H9 (cell line): ENCODE data around the gene SEZ6. TPM values are rescaled to one million over a fixed set of nuclear protein-coding genes. Genes with fewer than 3 reads are reported as not detected.

Source experiments
- DNase-seq: peaks from one replicate; pipeline ENCODE4 v3.0.0-alpha.2; 2017
- H2AFZ ChIP-seq: one replicate; pipeline ENCODE4 v1.6.1; 2013; ENCODE audit warnings: mild to moderate bottlenecking, low read length, control low read depth, moderate library complexity
- H2AK5ac ChIP-seq: 2 replicates; pipeline ENCODE4 v1.6.1; 2013; ENCODE audit warnings: low read length, control low read depth, mixed read lengths; ENCODE audit not compliant: insufficient read length
- H2BK120ac ChIP-seq: one replicate; pipeline ENCODE4 v1.6.1; 2013; ENCODE audit warnings: low read depth, mild to moderate bottlenecking, low read length, control low read depth, inconsistent platforms; ENCODE audit not compliant: poor library complexity, severe bottlenecking
- H2BK12ac ChIP-seq: 2 replicates; pipeline ENCODE4 v1.6.1; 2013; ENCODE audit warnings: low read length, control low read depth, mixed read lengths, low read depth; ENCODE audit not compliant: insufficient read length
- H2BK15ac ChIP-seq: 2 replicates; pipeline ENCODE4 v1.6.1; 2013; ENCODE audit warnings: low read depth, low read length, control low read depth
- H2BK20ac ChIP-seq: one replicate; pipeline ENCODE4 v1.6.1; 2013; ENCODE audit warnings: low read depth, mild to moderate bottlenecking, low read length, control low read depth, inconsistent platforms; ENCODE audit not compliant: poor library complexity, severe bottlenecking
- H2BK5ac ChIP-seq: 2 replicates; pipeline ENCODE4 v1.6.1; 2013; ENCODE audit warnings: low read length, control low read depth, mixed read lengths; ENCODE audit not compliant: insufficient read length
- H3K14ac ChIP-seq: 2 replicates; pipeline ENCODE4 v1.6.1; 2013; ENCODE audit warnings: low read length, control low read depth; ENCODE audit not compliant: insufficient read depth
- H3K18ac ChIP-seq: 2 replicates; pipeline ENCODE4 v1.6.1; 2013; ENCODE audit warnings: low read depth, mild to moderate bottlenecking, mixed read lengths, low read length, control low read depth; ENCODE audit not compliant: insufficient read length
- H3K23ac ChIP-seq: 2 replicates; pipeline ENCODE4 v1.6.1; 2013; ENCODE audit warnings: low read length, control low read depth, mixed read lengths, low read depth; ENCODE audit not compliant: insufficient read length
- H3K23me2 ChIP-seq: 2 replicates; pipeline ENCODE4 v1.6.1; 2013; ENCODE audit warnings: low read depth, mild to moderate bottlenecking, mixed read lengths, low read length, control low read depth; ENCODE audit not compliant: insufficient read length, poor library complexity, severe bottlenecking
- H3K27ac ChIP-seq: 2 replicates; pipeline ENCODE4 v1.5.1; 2013; ENCODE audit warnings: low read length, control low read depth, mixed read lengths, low read depth; ENCODE audit not compliant: insufficient read length
- H3K27me3 ChIP-seq: 2 replicates; pipeline ENCODE4 v1.6.1; 2013; ENCODE audit warnings: low read length, control low read depth, inconsistent platforms; ENCODE audit not compliant: insufficient read depth
- H3K4ac ChIP-seq: 2 replicates; pipeline ENCODE4 v1.6.1; 2013; ENCODE audit warnings: low read depth, mild to moderate bottlenecking, control low read depth, inconsistent platforms, low read length, moderate library complexity
- H3K4me1 ChIP-seq: 2 replicates; pipeline ENCODE4 v1.6.1; 2013; ENCODE audit warnings: low read length, control low read depth, inconsistent platforms; ENCODE audit not compliant: insufficient read depth
- H3K4me2 ChIP-seq: 2 replicates; pipeline ENCODE4 v1.6.1; 2013; ENCODE audit warnings: low read length, control low read depth, mixed read lengths; ENCODE audit not compliant: insufficient read length, insufficient read depth
- H3K56ac ChIP-seq: 2 replicates; pipeline ENCODE4 v1.6.1; 2013; ENCODE audit warnings: low read depth, mild to moderate bottlenecking, mixed read lengths, low read length, control low read depth; ENCODE audit not compliant: insufficient read length
- H3K79me1 ChIP-seq: 2 replicates; pipeline ENCODE4 v1.6.1; 2013; ENCODE audit warnings: low read depth, mild to moderate bottlenecking, moderate library complexity, low read length, control low read depth, inconsistent platforms; ENCODE audit not compliant: insufficient read depth, poor library complexity, severe bottlenecking
- H3K79me2 ChIP-seq: 2 replicates; pipeline ENCODE4 v1.6.1; 2013; ENCODE audit warnings: low read length, control low read depth, inconsistent platforms; ENCODE audit not compliant: insufficient read depth
- H3K9ac ChIP-seq: 2 replicates; pipeline ENCODE4 v1.6.1; 2013; ENCODE audit warnings: low read length, control low read depth, mixed read lengths; ENCODE audit not compliant: insufficient read length; ENCODE audit errors: extremely low read depth
- H3K9me3 ChIP-seq: one replicate; pipeline ENCODE4 v1.6.1; 2013; ENCODE audit warnings: low read depth, low read length, inconsistent platforms; ENCODE audit not compliant: control insufficient read depth
- H3T11ph ChIP-seq: one replicate; pipeline ENCODE4 v1.6.1; 2013; ENCODE audit warnings: mild to moderate bottlenecking, low read length, control low read depth, inconsistent platforms
- H4K20me1 ChIP-seq: one replicate; pipeline ENCODE4 v1.6.1; 2013; ENCODE audit not compliant: control insufficient read depth, insufficient read length, insufficient read depth
- H4K5ac ChIP-seq: 2 replicates; pipeline ENCODE4 v1.6.1; 2013; ENCODE audit warnings: low read depth, mild to moderate bottlenecking, mixed read lengths, low read length, control low read depth; ENCODE audit not compliant: insufficient read length
- H4K8ac ChIP-seq: replicated peaks from 2 replicates; pipeline ENCODE4 v1.6.1; 2013; ENCODE audit warnings: low read length, control low read depth, mixed read lengths, low read depth; ENCODE audit not compliant: insufficient read length
- H4K91ac ChIP-seq: 2 replicates; pipeline ENCODE4 v1.6.1; 2013; ENCODE audit warnings: low read depth, mild to moderate bottlenecking, moderate library complexity, mixed read lengths, low read length, control low read depth; ENCODE audit not compliant: insufficient read length
- H3K27ac Mint-ChIP-seq, 3 experiments: 2 replicates in 2 of 3; 3 replicates in 1 of 3; pipeline ENCODE4 v1.8.0; 2020 to 2021; ENCODE audit warnings: mixed read lengths in 3 of 3, mild to moderate bottlenecking in 1 of 3, moderate library complexity in 1 of 3
- H3K27me3 Mint-ChIP-seq: 2 replicates; pipeline ENCODE4 v1.8.0; 2021; ENCODE audit warnings: low read depth, mild to moderate bottlenecking, moderate library complexity, mixed read lengths
- H3K36me3 Mint-ChIP-seq, 3 experiments: 2 replicates in 2 of 3; 3 replicates in 1 of 3; pipeline ENCODE4 v1.8.0; 2020 to 2021; ENCODE audit warnings: low read depth in 3 of 3, mixed read lengths in 3 of 3; ENCODE audit not compliant: insufficient read depth in 1 of 3
- H3K4me1 Mint-ChIP-seq, 2 experiments: 2 replicates each; pipeline ENCODE4 v1.8.0; 2020; ENCODE audit warnings: mixed read lengths in 2 of 2
- H3K4me3 Mint-ChIP-seq, 2 experiments: 2 replicates in 1 of 2; 3 replicates in 1 of 2; pipeline ENCODE4 v1.8.0; 2020 to 2021; ENCODE audit warnings: mild to moderate bottlenecking in 2 of 2, mixed read lengths in 2 of 2, moderate library complexity in 1 of 2
- H3K9me3 Mint-ChIP-seq, 2 experiments: 2 replicates in 1 of 2; 3 replicates in 1 of 2; pipeline ENCODE4 v1.8.0; 2020; ENCODE audit warnings: mild to moderate bottlenecking in 2 of 2, mixed read lengths in 2 of 2, moderate library complexity in 1 of 2
- WGBS: extraction: QIAGEN DNeasy Blood & Tissue Kit; methylation state at CpG from one replicate; pipeline ENCODE4 v1.1.7; 2013; ENCODE audit warnings: missing lambda C conversion rate, low lambda C conversion rate, mixed read lengths; ENCODE audit not compliant: insufficient read length; ENCODE audit errors: extremely low coverage; 5-methylcytosine and 5-hydroxymethylcytosine counted together
- total RNA-seq: library from RNA; stranded (reverse); gene quantifications from 2 replicates; pipeline ENCODE4 v1.2.1, GENCODE V29; 2021
- TF ChIP-seq, protein P1 (sequence below): fragments of 200-600 bp; sonication (generic); conservative IDR thresholded peaks from 3 replicates; pipeline ENCODE4 v1.8.0; 2021; ENCODE audit warnings: antibody characterized with exemption, mild to moderate bottlenecking

Gene SEZ6
- total RNA-seq, 1 experiment from 2014 or later, result 1.8 TPM

- peaks cover 13% of the 10 kb centered on the region for H3K4me1 ChIP-seq
- no peak overlapping the region for H3K23ac ChIP-seq
- H3K4ac ChIP-seq, result no peak overlapping the region
- TF ChIP-seq, protein P1, sequence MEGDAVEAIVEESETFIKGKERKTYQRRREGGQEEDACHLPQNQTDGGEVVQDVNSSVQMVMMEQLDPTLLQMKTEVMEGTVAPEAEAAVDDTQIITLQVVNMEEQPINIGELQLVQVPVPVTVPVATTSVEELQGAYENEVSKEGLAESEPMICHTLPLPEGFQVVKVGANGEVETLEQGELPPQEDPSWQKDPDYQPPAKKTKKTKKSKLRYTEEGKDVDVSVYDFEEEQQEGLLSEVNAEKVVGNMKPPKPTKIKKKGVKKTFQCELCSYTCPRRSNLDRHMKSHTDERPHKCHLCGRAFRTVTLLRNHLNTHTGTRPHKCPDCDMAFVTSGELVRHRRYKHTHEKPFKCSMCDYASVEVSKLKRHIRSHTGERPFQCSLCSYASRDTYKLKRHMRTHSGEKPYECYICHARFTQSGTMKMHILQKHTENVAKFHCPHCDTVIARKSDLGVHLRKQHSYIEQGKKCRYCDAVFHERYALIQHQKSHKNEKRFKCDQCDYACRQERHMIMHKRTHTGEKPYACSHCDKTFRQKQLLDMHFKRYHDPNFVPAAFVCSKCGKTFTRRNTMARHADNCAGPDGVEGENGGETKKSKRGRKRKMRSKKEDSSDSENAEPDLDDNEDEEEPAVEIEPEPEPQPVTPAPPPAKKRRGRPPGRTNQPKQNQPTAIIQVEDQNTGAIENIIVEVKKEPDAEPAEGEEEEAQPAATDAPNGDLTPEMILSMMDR, result no peak
- H4K91ac ChIP-seq, result no peak overlapping the region
- no peak overlapping the region for H4K5ac ChIP-seq
- H2BK12ac ChIP-seq, result no peak overlapping the region
- peaks cover 34 to 35% of the 10 kb centered on the region in 2 experiments for H3K4me1 Mint-ChIP-seq
- no peaks in the 10 kb centered on the region for H3K9me3 ChIP-seq
- no peak overlapping the region for H3K27ac ChIP-seq
- no peaks in the 10 kb centered on the region for H3K79me2 ChIP-seq
- no peak overlapping the region for H2AFZ ChIP-seq
- H2BK120ac ChIP-seq, result no peak overlapping the region
- no peak overlapping the region for H3T11ph ChIP-seq
- no peaks in the 10 kb centered on the region for H3K27me3 ChIP-seq
- H2AK5ac ChIP-seq, result no peak overlapping the region
- H3K9me3 Mint-ChIP-seq, result peaks cover 19 to 20% of the 10 kb centered on the region in 2 experiments
- H3K36me3 Mint-ChIP-seq, result peaks cover 13 to 20% (median 15%) of the 10 kb centered on the region in 3 experiments
- peaks cover 5% of the 10 kb centered on the region for H3K27me3 Mint-ChIP-seq
- no peak overlapping the region for H4K8ac ChIP-seq
- H3K27ac Mint-ChIP-seq, result no peak overlapping the region
- no peak overlapping the region for H3K14ac ChIP-seq
- no peaks in the 10 kb centered on the region for H3K23me2 ChIP-seq
- H3K4me3 Mint-ChIP-seq, result no peak overlapping the region
- H2BK15ac ChIP-seq, result no peak overlapping the region
- H3K56ac ChIP-seq, result no peak overlapping the region
- H3K18ac ChIP-seq, result no peak overlapping the region
- H2BK5ac ChIP-seq, result no peak overlapping the region
- H2BK20ac ChIP-seq, result no peak overlapping the region
- no peaks in the 10 kb centered on the region for H3K79me1 ChIP-seq
- H4K20me1 ChIP-seq, result no peaks in the 10 kb centered on the region
- no CpG with 5 or more reads among the region's 1 CpG for WGBS
- no peak for DNase-seq
- no peak overlapping the region for H3K9ac ChIP-seq
- H3K4me2 ChIP-seq, result no peak overlapping the region
These were observed 28.7 kb upstream of the SEZ6 start for GRCh38 chr17:29034510-29034909.
